Naive thymus-derived CD4-positive, alpha-beta T cell (primary cell): Measurements from ENCODE around the gene ATAD5. TPM values are rescaled to one million over a fixed set of nuclear protein-coding genes. Genes with fewer than 3 reads are reported as not detected.

Experiments
- ATAC-seq: fragments of 150-1000 bp; cut with Tn5 transposase; 2 replicates; pipeline ENCODE4 v1.10.0; 2021; ENCODE audit warnings: mild to moderate bottlenecking, moderate library complexity
- CTCF ChIA-PET: fragments of 350-600 bp; sonication (Branson Sonifier 250); formaldehyde crosslinking; loops from one replicate; lab custom pipeline; 2021; ENCODE audit warnings: antibody characterized with exemption; lab: Charles Lee
- POLR2A ChIA-PET: fragments of 350-600 bp; sonication (Branson Sonifier 250); formaldehyde crosslinking; loops from one replicate; lab custom pipeline; 2021; ENCODE audit warnings: antibody characterized with exemption, inconsistent platforms; lab: Charles Lee
- DNase-seq, 9 donors: peaks; one replicate each; pipeline versions ENCODE4 v3.0.0 to v3.0.0-alpha.2; 2020 to 2022; ENCODE audit warnings: mixed read lengths in 1 of 9
- H3K27ac ChIP-seq: one replicate; pipeline ENCODE4 v1.7.0; 2013; ENCODE audit warnings: mild to moderate bottlenecking, low read depth, low read length, moderate library complexity
- H3K27me3 ChIP-seq, 2 donors: one replicate each; pipeline ENCODE4 v1.7.0; 2013; ENCODE audit warnings: low read length in 2 of 2, mild to moderate bottlenecking in 2 of 2, moderate library complexity in 2 of 2; ENCODE audit not compliant: control insufficient read depth in 2 of 2, insufficient read depth in 2 of 2
- H3K36me3 ChIP-seq, 3 experiments: 1 replicate in 2 of 3; 2 replicates in 1 of 3; pipeline ENCODE4 v1.7.0; 2013; ENCODE audit warnings: low read length in 3 of 3, mild to moderate bottlenecking in 3 of 3, moderate library complexity in 1 of 3; ENCODE audit not compliant: insufficient read depth in 3 of 3, control insufficient read depth in 2 of 3
- H3K4me1 ChIP-seq, 2 donors: one replicate each; pipeline ENCODE4 v1.7.0; 2013; ENCODE audit warnings: low read length in 2 of 2, mild to moderate bottlenecking in 2 of 2, moderate library complexity in 1 of 2; ENCODE audit not compliant: control insufficient read depth in 2 of 2, insufficient read depth in 2 of 2
- H3K4me3 ChIP-seq: 2 replicates; pipeline ENCODE4 v1.7.0; 2013; ENCODE audit warnings: mild to moderate bottlenecking, low read length
- H3K9me3 ChIP-seq, 3 experiments: 1 replicate in 2 of 3; 2 replicates in 1 of 3; pipeline ENCODE4 v1.7.0; 2013; ENCODE audit warnings: low read length in 3 of 3; ENCODE audit not compliant: control insufficient read depth in 2 of 3
- H3K27ac Mint-ChIP-seq, 9 donors: one replicate each; pipeline ENCODE4 v1.8.0; 2020 to 2022; ENCODE audit warnings: mixed read lengths in 9 of 9, mild to moderate bottlenecking in 8 of 9, moderate library complexity in 5 of 9, inconsistent platforms in 2 of 9
- H3K27me3 Mint-ChIP-seq, 5 donors: one replicate each; pipeline ENCODE4 v1.8.0; 2021 to 2022; ENCODE audit warnings: mixed read lengths in 5 of 5, mild to moderate bottlenecking in 1 of 5
- H3K36me3 Mint-ChIP-seq, 5 donors: one replicate each; pipeline ENCODE4 v1.8.0; 2020 to 2022; ENCODE audit warnings: mixed read lengths in 5 of 5, mild to moderate bottlenecking in 3 of 5, inconsistent platforms in 1 of 5
- H3K4me1 Mint-ChIP-seq, 7 donors: one replicate each; pipeline ENCODE4 v1.8.0; 2020 to 2022; ENCODE audit warnings: mixed read lengths in 7 of 7, mild to moderate bottlenecking in 3 of 7, inconsistent platforms in 1 of 7
- H3K4me3 Mint-ChIP-seq, 10 donors: one replicate each; pipeline ENCODE4 v1.8.0; 2020 to 2022; ENCODE audit warnings: mild to moderate bottlenecking in 10 of 10, mixed read lengths in 10 of 10, moderate library complexity in 6 of 10, inconsistent platforms in 2 of 10
- H3K9me3 Mint-ChIP-seq, 11 donors: one replicate each; pipeline ENCODE4 v1.8.0; 2020 to 2022; ENCODE audit warnings: mixed read lengths in 11 of 11, mild to moderate bottlenecking in 4 of 11, inconsistent platforms in 1 of 11, moderate library complexity in 1 of 11
- intact Hi-C, 2 donors: fragments of 100-400 bp; cut with micrococcal nuclease; formaldehyde crosslinking; loops; one replicate each; pipeline ENCODE4 v1.15.1; 2023
- polyA plus RNA-seq, 2 donors: library from polyadenylated mRNA; unstranded; fragments of 300-500 nt; fragmentation: Illumina TruSeq; gene quantifications; one replicate each; pipeline ENCODE4 v1.2.3, GENCODE V29; 2021
- total RNA-seq, 6 experiments: library from RNA in 5 of 6; stranded (reverse) in 5 of 6; gene quantifications; 1 replicate in 5 of 6; 2 replicates in 1 of 6; pipeline ENCODE4 v1.2.3 and lab custom pipeline; 2021 to 2026

ATAD5 gene
- total and polyA plus RNA-seq, 7 experiments from 2014 or later: 1.3 to 22.1 (median 4.8) TPM

GRCh38 chr17:30869005-30869404, 37.2 kb downstream of the ATAD5 start:
- DNase-seq (no peak), ATAC-seq (no peak)
- Mint-ChIP-seq H3K27ac (peak overlapping the region in 1 of 9 donors; percentile 22), H3K4me1 (peaks cover 0 to 2% (median 0%) of the 10 kb centered on the region in 7 donors), H3K27me3 (no peaks in the 10 kb centered on the region), H3K36me3 (peaks cover 0 to 35% (median 11%) of the 10 kb centered on the region in 5 donors), H3K9me3 (no peaks in the 10 kb centered on the region), H3K4me3 (no peak overlapping the region)
- Histone ChIP-seq H3K36me3 (no peaks in the 10 kb centered on the region), H3K4me3 (no peak overlapping the region), H3K4me1 (no peaks in the 10 kb centered on the region), H3K9me3 (no peaks in the 10 kb centered on the region), H3K27ac (no peak overlapping the region), H3K27me3 (no peaks in the 10 kb centered on the region)
- POLR2A ChIA-PET: interaction anchor here (0.7 kb wide), 1 partner anchor 371 kb away, joined by 3 read pairs; no protein-coding TSS in a partner anchor
- CTCF ChIA-PET: no interaction called here
- intact Hi-C loops: no loop called here

- ATAC-seq (no peak), DNase-seq (no peak)
- H3K36me3 ChIP-seq: no peaks in the 10 kb centered on the region
- Mint-ChIP-seq H3K27ac (no peak overlapping the region), H3K27me3 (no peaks in the 10 kb centered on the region), H3K4me3 (no peak overlapping the region), H3K9me3 (no peaks in the 10 kb centered on the region), H3K4me1 (no peaks in the 10 kb centered on the region), H3K36me3 (peaks cover 0 to 3% (median 0%) of the 10 kb centered on the region in 5 donors)
- no peak overlapping the region for H3K4me3 ChIP-seq
- no peaks in the 10 kb centered on the region for H3K4me1 ChIP-seq
- ChIA-PET POLR2A (no interaction called here), CTCF (no interaction called here)
- H3K27ac ChIP-seq: no peak overlapping the region
- no peaks in the 10 kb centered on the region for H3K27me3 ChIP-seq
- intact Hi-C loops: no loop called here
- no peaks in the 10 kb centered on the region for H3K9me3 ChIP-seq
These were observed 54.4 kb downstream of the ATAD5 start for GRCh38 chr17:30886187-30886586.

- Histone ChIP-seq H3K9me3 (no peaks in the 10 kb centered on the region), H3K27me3 (no peaks in the 10 kb centered on the region), H3K27ac (no peak overlapping the region), H3K4me1 (no peaks in the 10 kb centered on the region), H3K36me3 (peaks cover 0 to 18% (median 3%) of the 10 kb centered on the region in 3 experiments), H3K4me3 (no peak overlapping the region)
- Mint-ChIP-seq H3K4me1 (peaks cover 0 to 5% (median 0%) of the 10 kb centered on the region in 7 donors), H3K27ac (peak overlapping the region in 5 of 9 donors; percentile 6 to 70 (median 6)), H3K4me3 (no peak overlapping the region), H3K27me3 (no peaks in the 10 kb centered on the region), H3K36me3 (peaks cover 0 to 11% (median 5%) of the 10 kb centered on the region in 5 donors), H3K9me3 (no peaks in the 10 kb centered on the region)
- no peak for DNase-seq
- intact Hi-C loops: no loop called here
- ATAC-seq: no peak
- POLR2A ChIA-PET: no interaction called here
- CTCF ChIA-PET: no interaction called here
These were observed 62.5 kb downstream of the ATAD5 start for GRCh38 chr17:30894236-30894635.

DNA sequence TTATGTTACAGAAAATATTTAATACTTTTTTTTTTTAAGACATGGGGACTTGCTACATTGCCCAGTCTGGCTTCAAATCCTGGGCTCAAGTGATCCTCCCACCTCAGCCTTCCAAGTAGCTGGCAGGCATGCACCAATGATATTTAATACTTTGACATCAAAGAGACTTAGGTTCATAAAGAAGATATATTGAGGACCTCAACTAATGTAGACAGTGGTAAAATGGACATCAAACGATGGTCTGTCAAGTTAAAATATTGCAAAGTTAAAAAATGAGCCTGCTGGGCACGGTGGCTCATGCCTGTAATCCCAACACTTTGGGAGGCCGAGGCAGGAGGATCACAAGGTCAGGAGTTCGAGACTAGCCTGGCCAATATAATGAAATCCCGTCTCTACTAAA, 65.5 kb downstream of the ATAD5 start:
- Histone ChIP-seq H3K4me1 (no peaks in the 10 kb centered on the region), H3K27me3 (no peaks in the 10 kb centered on the region), H3K36me3 (peaks cover 3 to 34% (median 6%) of the 10 kb centered on the region in 3 experiments), H3K4me3 (no peak overlapping the region), H3K9me3 (no peaks in the 10 kb centered on the region), H3K27ac (no peak overlapping the region)
- ChIA-PET CTCF (no interaction called here), POLR2A (no interaction called here)
- Mint-ChIP-seq H3K9me3 (no peaks in the 10 kb centered on the region), H3K4me1 (peaks cover 5 to 20% (median 13%) of the 10 kb centered on the region in 7 donors), H3K27ac (peak overlapping the region in 1 of 9 donors; percentile 34), H3K36me3 (peaks cover 0 to 25% (median 5%) of the 10 kb centered on the region in 5 donors), H3K27me3 (no peaks in the 10 kb centered on the region), H3K4me3 (no peak overlapping the region)
- intact Hi-C loops: no loop called here
- DNase-seq (no peak), ATAC-seq (no peak)

DNA sequence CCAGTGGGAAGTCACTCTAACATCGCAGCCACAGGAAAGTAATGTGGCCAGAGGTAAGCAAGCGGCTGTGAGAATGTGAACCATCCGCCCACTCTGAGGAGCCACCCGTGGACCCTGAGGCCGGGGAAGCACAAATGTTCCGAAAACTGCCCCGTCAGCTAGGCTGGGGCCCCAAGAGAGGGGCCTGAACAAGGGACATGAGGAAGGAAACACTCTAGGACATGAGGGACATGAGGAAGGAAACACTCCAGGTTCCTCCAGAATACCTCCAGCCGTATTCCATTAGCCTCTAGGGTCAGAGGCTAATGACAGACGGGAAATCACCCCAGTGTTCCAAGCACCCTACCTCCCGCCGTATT, 74.0 kb downstream of the ATAD5 start:
- Histone ChIP-seq H3K4me1 (peaks cover 9 to 13% of the 10 kb centered on the region in 2 donors), H3K9me3 (no peaks in the 10 kb centered on the region), H3K27me3 (no peaks in the 10 kb centered on the region), H3K27ac (peak overlapping the region; percentile 88), H3K4me3 (peak overlapping the region; percentile 96), H3K36me3 (peaks cover 0 to 14% (median 7%) of the 10 kb centered on the region in 3 experiments)
- ATAC-seq (peak; percentile 33), DNase-seq (peak in 4 of 9 donors; percentile 2 to 47 (median 6))
- Mint-ChIP-seq H3K9me3 (no peaks in the 10 kb centered on the region), H3K36me3 (peaks cover 3 to 16% (median 8%) of the 10 kb centered on the region in 5 donors), H3K27ac (peak overlapping the region; percentile 77 to 99 (median 92)), H3K4me3 (peak overlapping the region; percentile 88 to 99 (median 92)), H3K4me1 (peaks cover 33 to 67% (median 59%) of the 10 kb centered on the region in 7 donors), H3K27me3 (no peaks in the 10 kb centered on the region)
- intact Hi-C loops: loop anchor here (1.0 to 5.0 kb wide), 9 partner anchors 65 to 1537 kb away; partner anchors contain the start of genes ATAD5 (in 1 of the 2), CPD (in 1 of the 2), CRLF3 (in 1 of the 2) and EVI2A (in 1 of the 2)
- ChIA-PET POLR2A (interaction anchor here (0.8 kb wide), 1 partner anchor 9 kb away, joined by 3 read pairs; no protein-coding TSS in a partner anchor), CTCF (interaction anchor here (0.7 kb wide), 1 partner anchor 305 kb away, joined by 3 read pairs; no protein-coding TSS in a partner anchor)

GRCh38 chr17:30906101-30906911, 74.5 kb downstream of the ATAD5 start, which contains the start of gene TEFM:
Gene TEFM, minus strand, starts transcription at chr17:30906238. Its CDS starts 40 bp downstream, at chr17:30906198.
- peak within 1 kb of the TSS; percentile 88 to 99 (median 92) for H3K4me3 Mint-ChIP-seq
- H3K36me3 Mint-ChIP-seq: peaks cover 3 to 14% (median 8%) of the 10 kb centered on the region in 5 donors
- Histone ChIP-seq H3K27ac (peak within 1 kb of the TSS; percentile 88), H3K27me3 (no peaks in the 10 kb centered on the region), H3K9me3 (no peaks in the 10 kb centered on the region), H3K36me3 (peaks cover 0 to 11% (median 7%) of the 10 kb centered on the region in 3 experiments), H3K4me3 (peak within 1 kb of the TSS; percentile 96), H3K4me1 (peaks cover 9 to 13% of the 10 kb centered on the region in 2 donors)
- DNase-seq: peak; percentile 71 to 86 (median 80)
- H3K27ac Mint-ChIP-seq: peak within 1 kb of the TSS; percentile 77 to 99 (median 92)
- peaks cover 33 to 65% (median 56%) of the 10 kb centered on the region in 7 donors for H3K4me1 Mint-ChIP-seq
- ChIA-PET CTCF (interaction anchor here (0.8 kb wide), 1 partner anchor 64 kb away, joined by 4 read pairs; no protein-coding TSS in a partner anchor), POLR2A (interaction anchor here (0.9 kb wide), 1 partner anchor 29 kb away, joined by 4 read pairs; no protein-coding TSS in a partner anchor)
- no peaks in the 10 kb centered on the region for H3K27me3 Mint-ChIP-seq
- H3K9me3 Mint-ChIP-seq: no peaks in the 10 kb centered on the region
- peak; percentile 98 for ATAC-seq
- intact Hi-C loops: loop anchor here (1.0 to 5.0 kb wide), 9 partner anchors 64 to 1536 kb away; partner anchors contain the start of genes ATAD5 (in 1 of the 2), CPD (in 1 of the 2), CRLF3 (in 1 of the 2) and EVI2A (in 1 of the 2)
